Bronchial epithelial cell (primary cell): ENCODE results near the gene PKMYT1. TPM values are rescaled to one million over a fixed set of nuclear protein-coding genes. Genes with fewer than 3 reads are reported as not detected.

Experiments used
- DNase-seq: peaks from one replicate; pipeline ENCODE4 v3.0.0-alpha.2; 2010; ENCODE audit warnings: low read depth
- FAIRE-seq: peaks from 2 replicates; lab custom pipeline; 2011; peaks lifted over from hg19 to GRCh38; lab: Jason Lieb, UNC
- H3K27me3 ChIP-seq: 2 replicates; pipeline ENCODE4 v1.5.1; 2011; ENCODE audit warnings: low read length; ENCODE audit not compliant: control insufficient read depth, insufficient read depth
- H3K36me3 ChIP-seq: 2 replicates; pipeline ENCODE4 v1.5.1; 2011; ENCODE audit warnings: low read length; ENCODE audit not compliant: control insufficient read depth, insufficient read depth
- H3K4me3 ChIP-seq: 2 replicates; pipeline ENCODE4 v1.5.1; 2011; ENCODE audit warnings: mild to moderate bottlenecking, low read depth, low read length, control low read depth
- CTCF ChIP-seq: IDR thresholded peaks from 2 replicates; pipeline ENCODE4 v1.5.1; 2011; ENCODE audit warnings: mild to moderate bottlenecking, moderate library complexity, low read length, control low read depth, inconsistent platforms; ENCODE audit not compliant: insufficient read depth, severe bottlenecking
- total RNA-seq: library from RNA; depleted of rRNA; stranded (reverse); fragments of >200 nt; gene quantifications from 2 replicates; pipeline ENCODE4 v1.2.1, GENCODE V29; 2014

PKMYT1 gene
- total RNA-seq: 0.26 and 0.51 TPM in 2 replicates

GRCh38 chr16:2980227-2981176 lies at the start of gene PKMYT1:
Gene PKMYT1 (minus strand): TSS chr16:2980446. CDS start chr16:2979657, 789 bp downstream.
- Histone ChIP-seq H3K27me3 (no peaks in the 10 kb centered on the region), H3K36me3 (no peaks in the 10 kb centered on the region), H3K4me3 (peak within 1 kb of the TSS; percentile 65)
- TF ChIP-seq CTCF: no peak
- peak; percentile 66 for DNase-seq
- FAIRE-seq: no peak

- DNase-seq: peak; percentile 32
- FAIRE-seq: no peak
- peak overlapping the region; percentile 13 for H3K4me3 ChIP-seq
- peaks cover 20% of the 10 kb centered on the region for H3K36me3 ChIP-seq
- peaks cover 2% of the 10 kb centered on the region for H3K27me3 ChIP-seq
- TF ChIP-seq CTCF: no peak
These were observed 49.4 kb upstream of the PKMYT1 start for GRCh38 chr16:3029491-3030221.

- H3K4me3 ChIP-seq: no peak overlapping the region
- peaks cover 19% of the 10 kb centered on the region for H3K36me3 ChIP-seq
- no peak for TF ChIP-seq CTCF
- FAIRE-seq: no peak
- no peaks in the 10 kb centered on the region for H3K27me3 ChIP-seq
- DNase-seq: no peak
These were observed 48.6 kb upstream of the PKMYT1 start for GRCh38 chr16:3028716-3029319.

GRCh38 chr16:3027983-3028715 lies 47.9 kb upstream of the PKMYT1 start:
- FAIRE-seq (no peak), DNase-seq (peak; percentile 68)
- peaks cover 19% of the 10 kb centered on the region for H3K36me3 ChIP-seq
- no peaks in the 10 kb centered on the region for H3K27me3 ChIP-seq
- peak; percentile 90 for TF ChIP-seq CTCF
- H3K4me3 ChIP-seq: no peak overlapping the region

GRCh38 chr16:3027489-3027795 lies 47.2 kb upstream of the PKMYT1 start:
- Histone ChIP-seq H3K4me3 (no peak overlapping the region), H3K27me3 (no peaks in the 10 kb centered on the region), H3K36me3 (peaks cover 21% of the 10 kb centered on the region)
- FAIRE-seq (no peak), DNase-seq (no peak)
- no peak for TF ChIP-seq CTCF
